BE2C (cell line): ENCODE measurements around the gene PHB1.
A peak's percentile ranks its signal among the peaks of the same experiment; 100 is the strongest.

Experiments
- DNase-seq: peaks from one replicate; pipeline ENCODE4 v3.0.0-alpha.2; 2020
- H3K27me3 ChIP-seq: fragments of 250-450 bp; sonication (Bioruptor Pico); 2 replicates; pipeline ENCODE4 v1.5.1; 2020; ENCODE audit warnings: mild to moderate bottlenecking
- H3K36me3 ChIP-seq: fragments of 250-450 bp; sonication (Bioruptor Pico); 2 replicates; pipeline ENCODE4 v1.5.1; 2020; ENCODE audit warnings: mild to moderate bottlenecking
- H3K4me1 ChIP-seq: fragments of 250-450 bp; sonication (Bioruptor Pico); 2 replicates; pipeline ENCODE4 v1.5.1; 2020
- H3K4me3 ChIP-seq: 2 replicates; pipeline ENCODE4 v1.5.1; 2011; ENCODE audit warnings: low read depth, low read length
- H3K9me3 ChIP-seq: fragments of 250-450 bp; sonication (Bioruptor Pico); 2 replicates; pipeline ENCODE4 v1.5.1; 2020
- CTCF ChIP-seq: IDR thresholded peaks from 2 replicates; pipeline ENCODE4 v1.5.1; 2012; ENCODE audit warnings: mild to moderate bottlenecking, low read depth, low read length

PHB1 gene

DNA sequence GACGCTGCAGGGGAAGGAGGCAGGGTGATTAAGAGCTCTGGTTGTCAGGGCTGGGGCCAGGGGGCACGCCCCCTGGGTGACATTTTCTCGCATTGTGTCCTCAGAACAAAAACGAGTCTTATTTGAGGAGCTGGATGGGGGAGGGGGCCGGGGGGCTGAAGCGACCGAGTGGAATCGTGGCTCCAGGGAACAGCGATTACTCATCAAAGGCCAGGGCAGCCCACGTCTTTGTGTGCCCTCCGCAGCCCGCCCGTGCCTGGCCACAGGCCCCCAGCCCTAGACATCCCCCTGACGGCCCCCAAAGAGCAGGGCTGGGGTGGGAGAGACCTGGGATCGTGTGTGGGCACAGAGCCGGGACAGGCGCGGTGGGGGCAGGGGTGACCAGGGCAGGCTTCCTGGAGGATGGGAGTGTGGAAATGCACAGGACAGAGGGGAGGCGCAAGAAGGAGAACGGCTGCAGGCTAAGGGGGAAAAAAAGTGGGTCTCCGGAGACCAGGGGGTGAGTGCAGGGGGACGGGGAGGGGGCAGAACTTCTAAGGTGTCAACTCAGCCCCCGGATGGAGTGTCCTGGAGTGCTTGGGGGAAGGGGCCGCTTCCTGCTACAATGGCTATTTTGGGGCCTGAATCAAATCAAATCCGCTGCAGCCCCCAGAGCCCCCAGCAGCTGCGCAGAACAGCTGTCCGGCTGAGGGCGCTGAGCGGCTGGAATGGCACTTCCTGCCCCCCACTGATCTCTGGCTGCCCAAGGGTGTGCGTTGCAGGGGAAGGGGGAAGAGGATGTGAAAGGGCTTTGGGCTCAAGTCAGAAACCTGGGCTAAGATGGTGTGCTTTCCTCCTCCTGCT lies 24.0 kb upstream of the PHB1 start:
- Histone ChIP-seq H3K4me3 (no peak overlapping the region), H3K4me1 (peaks cover 15% of the 10 kb centered on the region), H3K9me3 (no peaks in the 10 kb centered on the region), H3K27me3 (no peaks in the 10 kb centered on the region), H3K36me3 (no peaks in the 10 kb centered on the region)
- TF ChIP-seq CTCF, result no peak
- no peak for DNase-seq

GRCh38 chr17:49437696-49438435 lies 23.2 kb upstream of the PHB1 start:
- Histone ChIP-seq H3K9me3 (no peaks in the 10 kb centered on the region), H3K4me1 (peaks cover 15% of the 10 kb centered on the region), H3K36me3 (no peaks in the 10 kb centered on the region), H3K27me3 (no peaks in the 10 kb centered on the region), H3K4me3 (no peak overlapping the region)
- TF ChIP-seq CTCF, result no peak
- DNase-seq, result no peak

GRCh38 chr17:49436174-49436573 lies 21.5 kb upstream of the PHB1 start:
- H3K9me3 ChIP-seq, result no peaks in the 10 kb centered on the region
- no peaks in the 10 kb centered on the region for H3K36me3 ChIP-seq
- H3K4me1 ChIP-seq, result peaks cover 15% of the 10 kb centered on the region
- H3K4me3 ChIP-seq, result no peak overlapping the region
- no peaks in the 10 kb centered on the region for H3K27me3 ChIP-seq
- no peak for DNase-seq
- TF ChIP-seq CTCF, result no peak

- Histone ChIP-seq H3K27me3 (no peaks in the 10 kb centered on the region), H3K4me1 (peaks cover 15% of the 10 kb centered on the region), H3K9me3 (no peaks in the 10 kb centered on the region), H3K36me3 (no peaks in the 10 kb centered on the region), H3K4me3 (no peak overlapping the region)
- TF ChIP-seq CTCF, result no peak
- DNase-seq, result no peak
These were observed 21.0 kb upstream of the PHB1 start for GRCh38 chr17:49435671-49436029.

DNA sequence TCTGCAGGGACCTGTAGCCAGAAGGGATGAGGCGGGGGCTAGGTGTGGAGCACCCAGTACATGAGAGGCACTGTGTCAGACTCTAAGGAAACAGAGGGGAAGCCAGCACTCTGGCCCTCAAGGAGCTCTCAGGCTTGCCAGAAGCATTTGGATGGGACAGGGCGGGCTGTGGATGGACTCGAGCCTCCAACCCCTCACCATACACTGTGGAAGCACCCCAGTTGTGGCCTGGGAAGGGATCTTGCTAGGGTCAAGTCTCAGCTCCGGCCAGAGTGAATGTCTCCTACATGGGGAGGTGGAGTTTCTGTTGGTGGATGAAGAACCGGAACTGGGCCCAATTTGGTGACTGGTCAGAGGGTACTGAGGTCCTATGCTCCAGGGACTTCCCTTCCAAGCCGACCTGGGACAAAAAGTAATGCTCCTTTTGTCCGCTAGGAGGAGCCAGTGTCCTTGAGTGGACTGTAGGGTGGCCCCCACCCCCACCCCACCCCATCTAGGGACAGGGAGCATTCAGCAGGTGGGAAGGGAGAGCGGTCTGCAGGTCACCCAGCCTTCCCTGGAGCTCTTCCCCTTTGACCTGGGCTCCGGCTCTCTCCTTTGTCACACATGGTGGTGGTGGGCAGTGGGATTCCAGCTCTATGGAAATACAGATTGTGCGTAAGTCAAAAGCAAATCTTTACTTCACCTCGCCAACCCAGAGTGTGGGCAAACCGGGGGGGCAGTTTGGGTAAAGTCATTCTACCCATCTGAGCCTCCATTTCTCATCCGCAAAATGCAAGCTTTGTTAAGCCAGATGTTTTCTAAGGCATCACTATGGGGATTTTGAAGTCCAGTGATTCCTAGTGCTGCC lies 20.4 kb upstream of the PHB1 start:
- peak; percentile 56 for DNase-seq
- TF ChIP-seq CTCF, result peak; percentile 73
- Histone ChIP-seq H3K4me1 (peaks cover 15% of the 10 kb centered on the region), H3K36me3 (no peaks in the 10 kb centered on the region), H3K27me3 (no peaks in the 10 kb centered on the region), H3K9me3 (no peaks in the 10 kb centered on the region), H3K4me3 (no peak overlapping the region)
